Right atrium auricular region (tissue), 2 donors: ENCODE measurements around the gene PDE4D. TPM values are rescaled to one million over a fixed set of nuclear protein-coding genes. Genes with fewer than 3 reads are reported as not detected.
"Not testable (repeated sequence)": the region's sequence is repeated elsewhere in the genome, so short reads cannot be mapped to it uniquely, and the experiment has no call there.

Source experiments
- DNase-seq: peaks from one replicate; pipeline ENCODE4 v3.0.0-alpha.2; 2019; ENCODE audit warnings: low spot score
- H3K27ac ChIP-seq, 2 donors: fragments of 200-600 bp; sonication (generic); 1 replicate in 1 of 2; 2 replicates in 1 of 2; pipeline ENCODE4 v1.5.1; 2016 to 2019
- H3K27me3 ChIP-seq, 2 donors: fragments of 200-600 bp; sonication (generic); one replicate each; pipeline versions ENCODE4 v1.5.1 to v1.6.0; 2017 to 2019
- H3K36me3 ChIP-seq: fragments of 200-600 bp; sonication (generic); one replicate; pipeline ENCODE4 v1.5.1; 2016
- H3K4me1 ChIP-seq, 2 donors: fragments of 200-600 bp; sonication (generic); one replicate each; pipeline versions ENCODE4 v1.5.1 to v1.6.0; 2017 to 2019
- H3K4me3 ChIP-seq, 2 donors: fragments of 200-600 bp; sonication (generic); 1 replicate in 1 of 2; 2 replicates in 1 of 2; pipeline ENCODE4 v1.5.1; 2017 to 2019; ENCODE audit warnings: mild to moderate bottlenecking in 1 of 2, moderate library complexity in 1 of 2
- H3K9me3 ChIP-seq, 2 donors: fragments of 200-600 bp; sonication (generic); one replicate each; pipeline ENCODE4 v1.5.1; 2019
- total RNA-seq, 2 donors: library from RNA; depleted of rRNA; stranded (reverse); fragments of >200 nt; gene quantifications; one replicate each; pipeline ENCODE4 v1.1.0, GENCODE V29; 2016
- TF ChIP-seq, protein P1 (sequence below), 2 donors: fragments of 200-600 bp; sonication (generic); IDR thresholded peaks; one replicate each; pipeline ENCODE4 v1.5.1; 2019; ENCODE audit warnings: antibody characterized with exemption in 2 of 2

The PDE4D gene
- total RNA-seq, 2 donors from 2014 or later, result 43.3 to 44.0 TPM

DNA sequence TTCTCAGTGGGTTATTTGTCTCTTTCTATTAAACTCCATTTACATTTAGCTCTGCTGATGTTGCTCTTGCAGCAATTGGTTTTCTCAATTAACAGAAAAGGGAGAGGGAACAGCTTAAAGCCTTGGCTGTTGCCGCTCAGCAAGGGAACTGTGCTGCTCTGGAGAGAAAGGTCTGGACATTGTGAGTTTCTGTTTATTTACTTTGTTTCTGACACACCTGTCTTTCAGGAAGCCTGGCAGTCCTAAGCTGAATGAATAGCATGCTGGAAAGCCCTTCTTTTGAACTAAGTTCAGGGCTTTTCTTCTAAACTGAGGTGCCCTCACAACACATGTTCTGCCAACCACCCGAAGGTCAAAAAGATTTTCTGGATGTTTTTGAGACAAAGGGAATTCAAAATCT lies 491.9 kb downstream of the PDE4D start:
- Histone ChIP-seq H3K9me3 (no peaks in the 10 kb centered on the region), H3K4me1 (no peaks in the 10 kb centered on the region), H3K4me3 (no peak overlapping the region), H3K27me3 (no peaks in the 10 kb centered on the region), H3K36me3 (no peaks in the 10 kb centered on the region), H3K27ac (no peak overlapping the region)
- DNase-seq, result no peak
- TF ChIP-seq, protein P1, sequence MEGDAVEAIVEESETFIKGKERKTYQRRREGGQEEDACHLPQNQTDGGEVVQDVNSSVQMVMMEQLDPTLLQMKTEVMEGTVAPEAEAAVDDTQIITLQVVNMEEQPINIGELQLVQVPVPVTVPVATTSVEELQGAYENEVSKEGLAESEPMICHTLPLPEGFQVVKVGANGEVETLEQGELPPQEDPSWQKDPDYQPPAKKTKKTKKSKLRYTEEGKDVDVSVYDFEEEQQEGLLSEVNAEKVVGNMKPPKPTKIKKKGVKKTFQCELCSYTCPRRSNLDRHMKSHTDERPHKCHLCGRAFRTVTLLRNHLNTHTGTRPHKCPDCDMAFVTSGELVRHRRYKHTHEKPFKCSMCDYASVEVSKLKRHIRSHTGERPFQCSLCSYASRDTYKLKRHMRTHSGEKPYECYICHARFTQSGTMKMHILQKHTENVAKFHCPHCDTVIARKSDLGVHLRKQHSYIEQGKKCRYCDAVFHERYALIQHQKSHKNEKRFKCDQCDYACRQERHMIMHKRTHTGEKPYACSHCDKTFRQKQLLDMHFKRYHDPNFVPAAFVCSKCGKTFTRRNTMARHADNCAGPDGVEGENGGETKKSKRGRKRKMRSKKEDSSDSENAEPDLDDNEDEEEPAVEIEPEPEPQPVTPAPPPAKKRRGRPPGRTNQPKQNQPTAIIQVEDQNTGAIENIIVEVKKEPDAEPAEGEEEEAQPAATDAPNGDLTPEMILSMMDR (IDR thresholded peaks at IDR 0.05), result no peak

DNA sequence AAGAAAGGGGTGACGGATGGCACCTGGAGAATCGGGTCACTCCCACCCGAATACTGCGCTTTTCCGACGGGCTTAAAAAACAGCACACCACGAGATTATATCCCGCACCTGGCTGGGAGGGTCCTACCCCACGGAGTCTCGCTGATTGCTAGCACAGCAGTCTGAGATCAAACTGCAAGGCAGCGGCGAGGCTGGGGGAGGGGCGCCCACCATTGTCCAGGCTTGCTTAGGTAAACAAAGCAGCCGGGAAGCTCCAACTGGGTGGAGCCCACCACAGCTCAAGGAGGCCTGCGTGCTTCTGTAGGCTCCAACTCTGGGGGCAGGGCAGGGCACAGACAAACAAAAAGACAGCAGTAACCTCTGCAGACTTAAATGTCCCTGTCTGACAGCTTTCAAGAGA lies 498.6 kb downstream of the PDE4D start:
- not testable (repeated sequence) for H3K27me3 ChIP-seq, H3K4me1 ChIP-seq

GRCh38 chr5:59393585-59394420 lies 499.7 kb downstream of the PDE4D start:
- Histone ChIP-seq H3K27me3 (no peaks in the 10 kb centered on the region), H3K36me3 (no peaks in the 10 kb centered on the region), H3K9me3 (no peaks in the 10 kb centered on the region), H3K4me1 (no peaks in the 10 kb centered on the region), H3K27ac (no peak overlapping the region), H3K4me3 (no peak overlapping the region)
- DNase-seq, result no peak
- TF ChIP-seq, protein P1 (IDR thresholded peaks at IDR 0.05), result no peak

More for the DNA sequence above, 498.6 kb downstream of the PDE4D start:
- not testable (repeated sequence) for H3K4me3 ChIP-seq, H3K9me3 ChIP-seq, DNase-seq, H3K27ac ChIP-seq, H3K36me3 ChIP-seq

DNA sequence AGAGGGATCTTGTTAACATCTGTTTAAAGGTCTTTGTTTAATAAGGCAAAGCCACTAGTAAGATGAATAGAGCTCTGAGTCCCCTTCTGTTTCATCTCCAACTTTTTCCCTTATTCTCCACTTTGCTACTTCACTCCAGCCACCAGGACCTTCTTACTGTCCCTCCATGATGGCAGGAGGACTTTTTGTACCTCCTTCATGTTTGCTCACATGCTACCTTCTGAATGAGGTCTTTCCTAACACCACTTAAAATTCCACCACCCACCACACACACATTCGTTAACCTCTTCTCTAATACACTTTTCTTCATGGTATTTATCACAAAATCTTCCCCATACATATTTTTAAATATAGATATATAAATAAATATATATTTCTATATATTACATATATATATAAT lies 501.9 kb downstream of the PDE4D start:
- Histone ChIP-seq H3K36me3 (no peaks in the 10 kb centered on the region), H3K9me3 (no peaks in the 10 kb centered on the region), H3K27me3 (no peaks in the 10 kb centered on the region), H3K4me3 (no peak overlapping the region), H3K27ac (no peak overlapping the region), H3K4me1 (no peaks in the 10 kb centered on the region)
- TF ChIP-seq, protein P1 (IDR thresholded peaks at IDR 0.05), result no peak
- DNase-seq, result no peak

- TF ChIP-seq, protein P1 (IDR thresholded peaks at IDR 0.05), result no peak
- no peak for DNase-seq
- Histone ChIP-seq H3K36me3 (no peaks in the 10 kb centered on the region), H3K9me3 (no peaks in the 10 kb centered on the region), H3K27me3 (no peaks in the 10 kb centered on the region), H3K27ac (no peak overlapping the region), H3K4me1 (no peaks in the 10 kb centered on the region), H3K4me3 (no peak overlapping the region)
Measured at GRCh38 chr5:59390989-59391388, 502.5 kb downstream of the PDE4D start.

GRCh38 chr5:59390074-59390659 lies 503.4 kb downstream of the PDE4D start:
- TF ChIP-seq, protein P1 (IDR thresholded peaks at IDR 0.05), result peak; percentile 62 to 82
- H3K4me1 ChIP-seq, result no peaks in the 10 kb centered on the region
- no peak overlapping the region for H3K27ac ChIP-seq
- H3K9me3 ChIP-seq, result no peaks in the 10 kb centered on the region
- no peak for DNase-seq
- H3K27me3 ChIP-seq, result no peaks in the 10 kb centered on the region
- no peak overlapping the region for H3K4me3 ChIP-seq
- no peaks in the 10 kb centered on the region for H3K36me3 ChIP-seq
